GM21723 (cell line): ENCODE measurements around the gene GPR137B.
"Not testable (repeated sequence)": the region's sequence is repeated elsewhere in the genome, so short reads cannot be mapped to it uniquely, and the experiment has no call there.

Experiments used
- ATAC-seq: cut with Tn5 transposase; IDR thresholded peaks from one replicate; pipeline ENCODE4 v1.9.1; 2021; ENCODE audit warnings: mild to moderate bottlenecking, moderate library complexity; ENCODE audit not compliant: unreplicated experiment

Gene GPR137B

GRCh38 chr1:236159704-236160539 lies 17.6 kb downstream of the GPR137B start:
- ATAC-seq = peak; percentile 58

DNA sequence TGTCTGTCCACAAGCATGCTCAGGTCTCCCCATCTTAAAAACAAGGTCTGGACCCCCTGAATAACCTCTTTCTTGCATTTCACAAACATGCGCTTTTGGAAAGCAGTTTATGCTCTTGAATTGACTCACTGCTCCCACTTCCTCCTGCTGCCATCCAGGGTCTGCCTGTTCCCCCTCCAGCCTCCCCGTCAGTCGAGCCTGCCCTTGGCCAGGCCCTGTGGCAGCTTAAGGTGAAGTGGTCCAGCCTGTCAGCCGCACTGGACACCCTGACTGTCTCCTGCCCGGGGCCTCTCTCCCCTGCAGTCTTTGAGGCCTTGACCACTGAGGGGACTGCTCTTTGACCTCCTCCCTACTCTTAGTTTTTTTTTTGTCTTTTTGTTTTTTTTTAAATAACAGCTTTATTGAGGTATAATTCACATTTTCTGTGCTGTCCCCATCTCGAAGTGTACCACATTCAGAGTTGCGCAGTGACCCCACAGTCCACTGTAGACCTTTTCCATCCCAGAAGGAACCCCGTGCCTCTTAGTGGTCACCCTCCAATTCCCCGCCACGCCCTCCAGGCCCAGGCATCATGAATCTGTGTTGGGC lies 18.3 kb downstream of the GPR137B start:
- ATAC-seq = no peak

DNA sequence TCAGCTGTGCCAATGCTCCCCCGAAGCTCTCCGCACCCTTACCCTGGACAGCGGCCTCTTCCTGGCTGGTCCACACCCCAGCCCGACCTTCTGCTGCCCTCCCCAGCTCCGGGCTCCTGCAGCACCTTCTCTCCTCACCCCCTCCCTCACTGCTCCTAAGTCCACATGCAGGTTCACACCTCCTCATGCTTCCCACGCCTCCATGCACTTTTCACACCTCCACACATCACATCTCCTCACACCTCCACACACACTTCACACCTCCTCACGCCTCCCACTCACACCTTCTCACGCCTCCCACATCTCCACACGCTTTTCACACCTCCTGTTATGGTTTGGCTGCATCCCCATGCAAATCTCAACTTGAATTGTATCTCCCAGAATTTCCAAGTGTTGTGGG lies 18.9 kb downstream of the GPR137B start:
- ATAC-seq = no peak

DNA sequence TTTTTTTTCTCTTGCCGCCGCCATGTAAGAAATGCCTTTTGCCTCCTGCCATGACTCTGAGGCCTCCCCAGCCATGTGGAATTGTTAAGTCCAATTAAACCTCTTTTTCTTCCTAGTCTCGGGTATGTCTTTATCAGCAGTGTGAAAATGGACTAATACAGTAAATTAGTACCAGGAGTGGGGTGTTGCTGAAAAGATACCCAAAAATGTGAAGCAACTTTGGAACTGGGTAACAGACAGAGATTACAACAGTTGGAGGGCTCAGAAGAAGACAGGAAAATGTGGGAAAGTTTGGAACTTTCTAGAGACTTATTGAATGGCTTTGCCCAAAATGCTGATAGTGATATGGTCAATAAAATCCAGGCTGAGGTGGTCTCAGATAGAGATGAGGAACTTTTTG lies 19.4 kb downstream of the GPR137B start:
- ATAC-seq = not testable (repeated sequence)

GRCh38 chr1:236163463-236164153 lies 21.3 kb downstream of the GPR137B start:
- ATAC-seq = no peak

- no peak for ATAC-seq
Measured at GRCh38 chr1:236164273-236164672, 21.9 kb downstream of the GPR137B start.

- ATAC-seq = no peak
Measured at GRCh38 chr1:236165238-236165981, 23.1 kb downstream of the GPR137B start.

GRCh38 chr1:236166041-236166440 lies 23.7 kb downstream of the GPR137B start:
- no peak for ATAC-seq

- no peak for ATAC-seq
Measured at GRCh38 chr1:236167154-236167553, 24.8 kb downstream of the GPR137B start.

- ATAC-seq = no peak
Measured at GRCh38 chr1:236167578-236167977, 25.2 kb downstream of the GPR137B start.

DNA sequence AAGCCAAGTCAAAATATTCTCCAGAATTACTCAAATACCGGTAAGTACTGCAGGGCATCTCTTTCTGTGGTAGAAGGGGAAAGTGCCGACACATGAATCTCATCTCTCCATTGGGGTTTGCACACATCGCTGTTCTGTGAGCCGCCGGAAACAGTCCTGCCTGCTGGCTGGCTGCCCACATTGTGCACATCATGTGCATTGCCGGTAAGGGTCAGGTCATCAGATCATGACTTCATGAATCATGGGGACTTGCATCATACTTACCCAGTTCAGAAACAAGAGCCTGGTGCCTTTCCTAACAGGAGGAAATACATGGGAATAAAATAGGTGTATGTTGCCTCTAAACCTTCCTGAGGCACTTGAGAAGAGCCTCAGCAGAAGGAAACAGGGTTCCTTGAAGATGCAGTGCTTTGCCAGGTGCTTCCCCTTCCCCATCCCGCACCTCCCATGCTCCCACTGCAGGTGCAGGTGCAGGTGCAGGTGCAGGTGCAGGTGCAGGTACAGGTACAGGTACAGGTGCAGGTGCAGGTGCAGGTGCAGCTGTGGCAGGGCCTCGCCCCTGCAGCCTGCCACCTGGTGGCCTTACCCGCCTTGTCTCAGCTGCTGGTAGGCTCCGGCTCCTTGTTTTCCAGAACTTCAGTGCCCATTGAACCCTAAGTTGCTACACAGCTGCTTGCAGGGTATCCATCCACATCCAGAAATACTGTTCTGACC lies 26.5 kb downstream of the GPR137B start:
- peak; percentile 58 for ATAC-seq

GRCh38 chr1:236172041-236172579 lies 29.8 kb downstream of the GPR137B start:
- ATAC-seq = no peak

GRCh38 chr1:236173174-236173767 lies 30.9 kb downstream of the GPR137B start:
- no peak for ATAC-seq

DNA sequence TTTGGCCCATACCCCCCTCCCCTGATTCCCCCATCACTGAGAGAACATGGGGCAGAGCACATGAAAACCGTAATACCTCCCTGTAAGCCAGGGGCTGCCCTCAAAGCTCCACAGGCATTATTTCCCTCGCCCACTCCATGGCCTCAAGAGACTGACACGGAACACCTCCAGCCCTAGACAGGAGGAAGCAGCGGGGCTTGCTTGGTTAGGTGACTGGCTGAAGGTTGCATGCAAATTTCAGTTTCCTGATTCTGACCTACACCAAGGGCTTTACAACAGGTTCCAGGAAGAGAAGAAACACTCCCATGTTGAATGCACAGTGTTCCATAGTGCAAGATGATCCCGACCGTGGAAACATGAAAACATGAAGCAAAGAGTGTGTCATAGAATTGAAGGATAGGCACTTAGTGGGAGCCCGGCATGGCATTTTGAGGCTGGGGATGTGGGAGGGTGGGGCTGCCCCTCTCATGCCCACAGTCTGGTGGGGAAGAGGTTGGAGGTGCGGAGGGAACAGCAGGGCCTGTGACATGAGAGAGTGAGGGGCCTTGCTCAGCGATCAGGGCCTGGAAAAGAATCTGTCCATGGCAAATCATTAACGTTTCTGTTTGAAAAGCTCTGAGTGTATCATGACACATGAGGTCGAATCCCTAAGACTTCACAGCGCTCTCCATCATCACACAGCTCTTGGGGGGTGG lies 33.5 kb downstream of the GPR137B start:
- peak; percentile 85 for ATAC-seq

DNA sequence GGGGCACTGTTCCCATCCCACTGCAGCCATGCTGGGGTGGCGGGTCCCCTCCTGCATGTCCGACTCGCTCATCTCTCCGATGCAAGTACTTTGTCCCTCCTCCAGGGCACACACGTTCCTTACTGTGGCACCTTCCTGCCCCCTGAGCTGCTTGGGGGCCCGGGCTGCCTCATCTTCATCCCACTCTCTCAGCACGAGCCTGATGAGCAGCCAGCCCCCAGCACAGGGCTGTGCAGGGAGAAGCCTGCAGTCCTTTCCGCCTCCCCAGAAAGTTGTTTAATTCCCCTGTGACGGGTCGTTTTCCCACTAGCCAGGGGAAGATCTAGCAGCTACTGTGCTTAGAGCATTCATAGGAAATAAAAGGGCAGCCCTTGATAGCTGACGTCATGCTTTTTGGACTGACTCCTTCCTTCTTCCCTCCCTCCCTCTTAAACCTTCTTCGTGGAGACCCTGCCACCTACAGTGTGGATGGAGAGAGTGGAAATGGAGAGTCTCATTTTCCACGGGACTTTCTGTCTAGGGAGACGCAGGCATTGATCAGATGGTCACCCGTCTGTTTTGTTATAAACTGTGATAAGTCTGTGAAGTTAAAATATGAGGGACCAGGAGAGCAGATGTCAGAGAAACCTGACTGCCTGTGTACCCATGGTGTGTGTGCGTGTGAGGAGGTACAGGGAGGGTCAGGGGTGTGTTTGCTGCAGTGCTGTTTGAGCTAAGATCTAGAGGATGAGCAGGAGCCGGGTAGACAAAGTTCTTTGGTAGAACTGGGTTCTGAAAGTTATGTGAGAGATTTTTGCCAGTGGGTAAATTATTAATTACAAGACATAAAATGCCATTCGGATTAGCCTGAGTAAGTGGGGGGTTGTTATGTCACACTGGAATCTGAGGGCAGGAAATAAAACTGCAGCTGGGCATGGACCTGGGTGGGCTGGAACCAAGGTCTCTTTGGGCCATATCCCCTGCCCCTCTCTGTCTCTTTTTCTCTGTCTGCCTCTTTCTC lies 34.3 kb downstream of the GPR137B start:
- ATAC-seq = no peak

DNA sequence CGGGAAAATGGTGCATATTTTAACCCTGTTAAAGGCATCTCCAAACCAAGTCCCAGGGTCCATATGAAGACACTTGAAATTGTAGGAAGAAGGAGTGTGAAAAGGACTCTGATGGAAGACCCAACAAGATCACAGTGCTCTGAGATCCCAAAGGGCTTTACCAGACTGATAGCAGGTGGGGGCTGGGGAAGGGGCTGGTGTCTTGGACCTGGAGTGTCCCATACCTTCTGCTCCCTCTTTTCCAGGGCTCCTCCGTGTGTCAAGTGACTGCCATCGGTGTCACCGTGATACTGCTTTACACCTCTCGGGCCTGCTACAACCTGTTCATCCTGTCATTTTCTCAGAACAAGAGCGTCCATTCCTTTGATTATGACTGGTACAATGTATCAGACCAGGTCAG lies 37.3 kb downstream of the GPR137B start:
- no peak for ATAC-seq

DNA sequence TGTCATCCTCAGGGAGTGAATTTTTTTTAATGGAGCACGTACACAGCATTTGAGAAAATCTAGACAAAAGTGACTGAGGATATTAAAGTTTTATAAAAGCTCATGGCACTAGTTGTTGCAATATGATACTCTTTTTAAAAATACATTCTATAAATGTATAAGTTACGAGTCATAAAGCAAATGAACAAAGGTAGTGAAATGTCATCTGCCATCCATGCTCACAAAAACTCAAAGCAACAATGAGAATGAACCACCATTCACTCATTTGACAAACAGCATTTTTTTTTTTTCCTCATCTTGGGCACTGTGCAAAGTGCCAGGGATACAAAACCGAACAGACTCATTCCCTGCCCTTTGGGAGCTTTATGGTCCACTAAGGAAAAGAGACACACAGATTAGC lies 38.7 kb downstream of the GPR137B start:
- ATAC-seq = no peak

- no peak for ATAC-seq
Measured at GRCh38 chr1:236185687-236186086, 43.3 kb downstream of the GPR137B start.
